ENCODE data around the gene COL6A1. TPM values are rescaled to one million over a fixed set of nuclear protein-coding genes. Genes with fewer than 3 reads are reported as not detected.

COL6A1 gene
- total and polyA plus RNA-seq, 2 of the 4 experiments (the other 2 are of a cell fraction), result 173 to 1,578 TPM

- WGBS, 2 experiments (ENCODE audit: extremely low coverage in 2 of 2, insufficient read length in 1 of 2), result 89% methylated on average over 17 of the region's 40 CpGs; no CpG with 5 or more reads in 1 of the 2 experiments
- POLR2A ChIA-PET (ENCODE audit: unreplicated experiment), result no interaction called here
Observed at GRCh38 chr21:46006547-46007491, 25.2 kb downstream of the COL6A1 start.

More at GRCh38 chr21:46006547-46007491, 25.2 kb downstream of the COL6A1 start:
- Histone ChIP-seq H2BK5ac (ENCODE audit: low read depth, low read length, poor library complexity, severe bottlenecking) (no peak overlapping the region), H4K20me1 (ENCODE audit: insufficient read depth, low read length) (peaks cover 27% of the 10 kb centered on the region), H3K14ac (replicated peaks; ENCODE audit: low read depth, low read length) (no peak overlapping the region), H3K27me3 (ENCODE audit: control insufficient read depth, insufficient read depth, low read length) (no peaks in the 10 kb centered on the region; the same call in 1 of the 2 replicates), H2AFZ (replicated peaks; ENCODE audit: low read length, poor library complexity) (no peak overlapping the region), H3K23ac (ENCODE audit: low read depth, low read length) (no peak overlapping the region), H3K4me3 (ENCODE audit: insufficient read depth, low read depth, low read length) (no peak overlapping the region), H3K4ac (ENCODE audit: low read depth, low read length) (no peak overlapping the region), H3K79me1 (ENCODE audit: low read depth in 1 of 2, low read length in 2 of 2) (peaks cover 0 to 6% of the 10 kb centered on the region in 2 experiments; a peak in 1 of 4 replicates), H2AK9ac (replicated peaks; ENCODE audit: low read depth, low read length, poor library complexity) (peak overlapping the region; percentile 37), H3K9me3 (ENCODE audit: control insufficient read depth, insufficient read depth, low read length) (peaks cover 6% of the 10 kb centered on the region; the same call in 1 of the 2 replicates), H3K27ac (ENCODE audit: insufficient read depth, low read length) (no peak overlapping the region), H2AK5ac (ENCODE audit: low read depth, low read length) (peak overlapping the region; percentile 59), H2BK120ac (ENCODE audit: low read depth, low read length) (no peak overlapping the region), H2BK15ac (ENCODE audit: low read depth, low read length) (no peak overlapping the region), H4K8ac (ENCODE audit: low read depth in 2 of 2, low read length in 2 of 2) (no peak overlapping the region), H2BK20ac (ENCODE audit: low read depth, low read length) (no peak overlapping the region), H3K9ac (ENCODE audit: low read depth, low read length) (no peak overlapping the region), H3K9me1 (ENCODE audit: insufficient read depth, low read length) (no peaks in the 10 kb centered on the region), H3K4me2 (ENCODE audit: low read depth, low read length) (no peak overlapping the region), H3K36me3 (ENCODE audit: control insufficient read depth, insufficient read depth, low read length) (peaks cover 35% of the 10 kb centered on the region), H4K91ac (ENCODE audit: insufficient read depth, low read depth, low read length) (no peak overlapping the region), H3K56ac (ENCODE audit: extremely low read depth, insufficient read depth, low read length) (no peak overlapping the region), H3K18ac (ENCODE audit: low read depth, low read length) (no peak overlapping the region), H3K4me1 (ENCODE audit: control insufficient read depth, insufficient read depth, low read length) (no peaks in the 10 kb centered on the region), H4K5ac (ENCODE audit: low read depth, low read length) (no peak overlapping the region)
- TF ChIP-seq MAFK (IDR thresholded peaks at IDR 0.05; ENCODE audit: low read depth, low read length), result no peak
- no peak for TF ChIP-seq CTCF (conservative IDR thresholded peaks at IDR 0.05; ENCODE audit: low read depth, low read length)
- TF ChIP-seq RAD21 (IDR thresholded peaks at IDR 0.05; ENCODE audit: low read length), result no peak
- dilution Hi-C loops (cut with HindIII; ENCODE audit: low sequenced_read_pairs, unreplicated experiment) (no loop called here), in situ Hi-C loops (cut with MboI; ENCODE audit: low sequenced_read_pairs) (no loop called here), intact Hi-C loops (cut with micrococcal nuclease) (no loop called here)
- CTCF ChIA-PET, result no interaction called here
- ATAC-seq (ENCODE audit: low read depth), result no peak
- no TSS peak for BruUV-seq (replicated peaks)
- no peak for DNase-seq

Data from IMR-90 (cell line).